H9 (cell line): ENCODE results near the gene PIAS2. TPM values are rescaled to one million over a fixed set of nuclear protein-coding genes. Genes with fewer than 3 reads are reported as not detected.
A peak's percentile ranks its signal among the peaks of the same experiment; 100 is the strongest.

ENCODE experiments used
- DNase-seq: peaks from one replicate; pipeline ENCODE4 v3.0.0-alpha.2; 2017
- H2AFZ ChIP-seq: one replicate; pipeline ENCODE4 v1.6.1; 2013; ENCODE audit warnings: mild to moderate bottlenecking, low read length, control low read depth, moderate library complexity
- H2AK5ac ChIP-seq: 2 replicates; pipeline ENCODE4 v1.6.1; 2013; ENCODE audit warnings: low read length, control low read depth, mixed read lengths; ENCODE audit not compliant: insufficient read length
- H2BK120ac ChIP-seq: one replicate; pipeline ENCODE4 v1.6.1; 2013; ENCODE audit warnings: low read depth, mild to moderate bottlenecking, low read length, control low read depth, inconsistent platforms; ENCODE audit not compliant: poor library complexity, severe bottlenecking
- H2BK12ac ChIP-seq: 2 replicates; pipeline ENCODE4 v1.6.1; 2013; ENCODE audit warnings: low read length, control low read depth, mixed read lengths, low read depth; ENCODE audit not compliant: insufficient read length
- H2BK15ac ChIP-seq: 2 replicates; pipeline ENCODE4 v1.6.1; 2013; ENCODE audit warnings: low read depth, low read length, control low read depth
- H2BK20ac ChIP-seq: one replicate; pipeline ENCODE4 v1.6.1; 2013; ENCODE audit warnings: low read depth, mild to moderate bottlenecking, low read length, control low read depth, inconsistent platforms; ENCODE audit not compliant: poor library complexity, severe bottlenecking
- H2BK5ac ChIP-seq: 2 replicates; pipeline ENCODE4 v1.6.1; 2013; ENCODE audit warnings: low read length, control low read depth, mixed read lengths; ENCODE audit not compliant: insufficient read length
- H3K14ac ChIP-seq: 2 replicates; pipeline ENCODE4 v1.6.1; 2013; ENCODE audit warnings: low read length, control low read depth; ENCODE audit not compliant: insufficient read depth
- H3K18ac ChIP-seq: 2 replicates; pipeline ENCODE4 v1.6.1; 2013; ENCODE audit warnings: low read depth, mild to moderate bottlenecking, mixed read lengths, low read length, control low read depth; ENCODE audit not compliant: insufficient read length
- H3K23ac ChIP-seq: 2 replicates; pipeline ENCODE4 v1.6.1; 2013; ENCODE audit warnings: low read length, control low read depth, mixed read lengths, low read depth; ENCODE audit not compliant: insufficient read length
- H3K23me2 ChIP-seq: 2 replicates; pipeline ENCODE4 v1.6.1; 2013; ENCODE audit warnings: low read depth, mild to moderate bottlenecking, mixed read lengths, low read length, control low read depth; ENCODE audit not compliant: insufficient read length, poor library complexity, severe bottlenecking
- H3K27ac ChIP-seq: 2 replicates; pipeline ENCODE4 v1.5.1; 2013; ENCODE audit warnings: low read length, control low read depth, mixed read lengths, low read depth; ENCODE audit not compliant: insufficient read length
- H3K27me3 ChIP-seq: 2 replicates; pipeline ENCODE4 v1.6.1; 2013; ENCODE audit warnings: low read length, control low read depth, inconsistent platforms; ENCODE audit not compliant: insufficient read depth
- H3K4ac ChIP-seq: 2 replicates; pipeline ENCODE4 v1.6.1; 2013; ENCODE audit warnings: low read depth, mild to moderate bottlenecking, control low read depth, inconsistent platforms, low read length, moderate library complexity
- H3K4me1 ChIP-seq: 2 replicates; pipeline ENCODE4 v1.6.1; 2013; ENCODE audit warnings: low read length, control low read depth, inconsistent platforms; ENCODE audit not compliant: insufficient read depth
- H3K4me2 ChIP-seq: 2 replicates; pipeline ENCODE4 v1.6.1; 2013; ENCODE audit warnings: low read length, control low read depth, mixed read lengths; ENCODE audit not compliant: insufficient read length, insufficient read depth
- H3K56ac ChIP-seq: 2 replicates; pipeline ENCODE4 v1.6.1; 2013; ENCODE audit warnings: low read depth, mild to moderate bottlenecking, mixed read lengths, low read length, control low read depth; ENCODE audit not compliant: insufficient read length
- H3K79me1 ChIP-seq: 2 replicates; pipeline ENCODE4 v1.6.1; 2013; ENCODE audit warnings: low read depth, mild to moderate bottlenecking, moderate library complexity, low read length, control low read depth, inconsistent platforms; ENCODE audit not compliant: insufficient read depth, poor library complexity, severe bottlenecking
- H3K79me2 ChIP-seq: 2 replicates; pipeline ENCODE4 v1.6.1; 2013; ENCODE audit warnings: low read length, control low read depth, inconsistent platforms; ENCODE audit not compliant: insufficient read depth
- H3K9ac ChIP-seq: 2 replicates; pipeline ENCODE4 v1.6.1; 2013; ENCODE audit warnings: low read length, control low read depth, mixed read lengths; ENCODE audit not compliant: insufficient read length; ENCODE audit errors: extremely low read depth
- H3K9me3 ChIP-seq: one replicate; pipeline ENCODE4 v1.6.1; 2013; ENCODE audit warnings: low read depth, low read length, inconsistent platforms; ENCODE audit not compliant: control insufficient read depth
- H3T11ph ChIP-seq: one replicate; pipeline ENCODE4 v1.6.1; 2013; ENCODE audit warnings: mild to moderate bottlenecking, low read length, control low read depth, inconsistent platforms
- H4K20me1 ChIP-seq: one replicate; pipeline ENCODE4 v1.6.1; 2013; ENCODE audit not compliant: control insufficient read depth, insufficient read length, insufficient read depth
- H4K5ac ChIP-seq: 2 replicates; pipeline ENCODE4 v1.6.1; 2013; ENCODE audit warnings: low read depth, mild to moderate bottlenecking, mixed read lengths, low read length, control low read depth; ENCODE audit not compliant: insufficient read length
- H4K8ac ChIP-seq: replicated peaks from 2 replicates; pipeline ENCODE4 v1.6.1; 2013; ENCODE audit warnings: low read length, control low read depth, mixed read lengths, low read depth; ENCODE audit not compliant: insufficient read length
- H4K91ac ChIP-seq: 2 replicates; pipeline ENCODE4 v1.6.1; 2013; ENCODE audit warnings: low read depth, mild to moderate bottlenecking, moderate library complexity, mixed read lengths, low read length, control low read depth; ENCODE audit not compliant: insufficient read length
- H3K27ac Mint-ChIP-seq, 3 experiments: 2 replicates in 2 of 3; 3 replicates in 1 of 3; pipeline ENCODE4 v1.8.0; 2020 to 2021; ENCODE audit warnings: mixed read lengths in 3 of 3, mild to moderate bottlenecking in 1 of 3, moderate library complexity in 1 of 3
- H3K27me3 Mint-ChIP-seq: 2 replicates; pipeline ENCODE4 v1.8.0; 2021; ENCODE audit warnings: low read depth, mild to moderate bottlenecking, moderate library complexity, mixed read lengths
- H3K36me3 Mint-ChIP-seq, 3 experiments: 2 replicates in 2 of 3; 3 replicates in 1 of 3; pipeline ENCODE4 v1.8.0; 2020 to 2021; ENCODE audit warnings: low read depth in 3 of 3, mixed read lengths in 3 of 3; ENCODE audit not compliant: insufficient read depth in 1 of 3
- H3K4me1 Mint-ChIP-seq, 2 experiments: 2 replicates each; pipeline ENCODE4 v1.8.0; 2020; ENCODE audit warnings: mixed read lengths in 2 of 2
- H3K4me3 Mint-ChIP-seq, 2 experiments: 2 replicates in 1 of 2; 3 replicates in 1 of 2; pipeline ENCODE4 v1.8.0; 2020 to 2021; ENCODE audit warnings: mild to moderate bottlenecking in 2 of 2, mixed read lengths in 2 of 2, moderate library complexity in 1 of 2
- H3K9me3 Mint-ChIP-seq, 2 experiments: 2 replicates in 1 of 2; 3 replicates in 1 of 2; pipeline ENCODE4 v1.8.0; 2020; ENCODE audit warnings: mild to moderate bottlenecking in 2 of 2, mixed read lengths in 2 of 2, moderate library complexity in 1 of 2
- CTCF ChIP-seq: fragments of 200-600 bp; sonication (generic); conservative IDR thresholded peaks from 3 replicates; pipeline ENCODE4 v1.8.0; 2021; ENCODE audit warnings: antibody characterized with exemption, mild to moderate bottlenecking
- WGBS: extraction: QIAGEN DNeasy Blood & Tissue Kit; methylation state at CpG from one replicate; pipeline ENCODE4 v1.1.7; 2013; ENCODE audit warnings: missing lambda C conversion rate, low lambda C conversion rate, mixed read lengths; ENCODE audit not compliant: insufficient read length; ENCODE audit errors: extremely low coverage; 5-methylcytosine and 5-hydroxymethylcytosine counted together
- total RNA-seq: library from RNA; stranded (reverse); gene quantifications from 2 replicates; pipeline ENCODE4 v1.2.1, GENCODE V29; 2021

The PIAS2 gene
- total RNA-seq, 1 experiment from 2014 or later, result 58.4 TPM

DNA sequence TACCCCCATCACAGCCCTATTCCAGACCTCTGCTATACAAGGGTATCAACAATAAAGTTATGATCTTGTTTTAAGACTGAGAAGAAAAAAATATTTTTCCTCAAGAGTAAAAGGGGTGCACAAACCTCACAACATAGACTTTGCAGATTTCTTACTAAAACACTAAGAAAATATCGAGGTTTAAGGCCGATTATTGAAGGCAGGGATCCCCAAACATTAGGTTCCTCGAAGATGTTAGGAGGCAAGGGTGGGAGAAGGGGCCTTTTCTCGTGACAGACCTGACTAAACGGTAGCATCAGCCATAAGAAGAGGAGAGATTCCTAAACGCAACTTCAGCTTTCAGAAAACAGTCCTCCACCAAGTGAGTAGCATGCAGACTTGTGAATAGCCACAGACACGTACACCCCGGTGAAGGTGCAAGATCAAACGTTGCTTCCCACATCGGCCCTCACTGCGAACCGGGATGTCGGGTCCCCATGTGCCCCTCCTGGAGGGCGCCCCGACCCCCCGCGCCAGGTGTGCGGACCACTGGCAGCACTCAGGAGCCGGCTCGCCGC is 678 bp downstream of the PIAS2 start:
- Mint-ChIP-seq H3K9me3 (no peaks in the 10 kb centered on the region), H3K27ac (peak overlapping the region; percentile 83 to 93 (median 89); a peak in 5 of 7 replicates), H3K4me1 (peaks cover 54 to 57% of the 10 kb centered on the region in 2 experiments), H3K27me3 (no peaks in the 10 kb centered on the region), H3K4me3 (peak overlapping the region; percentile 88 to 89), H3K36me3 (0 out of 7 replicates have a peak, but pooled peaks cover 0 to 2% (median 0%) of the 10 kb centered on the region in 3 experiments)
- Histone ChIP-seq H3K18ac (no peak overlapping the region), H2BK12ac (no peak overlapping the region), H3K79me2 (peaks cover 18% of the 10 kb centered on the region; the same call in 1 of the 2 replicates), H3K9ac (peak overlapping the region; percentile 53), H2BK5ac (no peak overlapping the region), H4K20me1 (no peaks in the 10 kb centered on the region), H3K9me3 (no peaks in the 10 kb centered on the region), H2AFZ (no peak overlapping the region), H3K14ac (0 out of 2 replicates have a peak overlapping the region, but pooled peaks have one; percentile 4), H2BK20ac (no peak overlapping the region), H3K27ac (no peak overlapping the region), H3K23ac (no peak overlapping the region), H2AK5ac (no peak overlapping the region), H3K56ac (no peak overlapping the region), H3K4me1 (peaks cover 4% of the 10 kb centered on the region), H3K27me3 (no peaks in the 10 kb centered on the region), H3K23me2 (peaks cover 11% of the 10 kb centered on the region), H3K4ac (no peak overlapping the region), H3T11ph (no peak overlapping the region), H2BK120ac (no peak overlapping the region), H4K5ac (no peak overlapping the region), H4K91ac (no peak overlapping the region), H4K8ac (no peak overlapping the region), H3K4me2 (peak overlapping the region; percentile 78), H2BK15ac (no peak overlapping the region), H3K79me1 (peaks cover 3% of the 10 kb centered on the region)
- no peak for TF ChIP-seq CTCF
- no CpG with 5 or more reads among the region's 21 CpGs for WGBS
- DNase-seq, result peak; percentile 39
